T-helper 2 cell (primary cell): ENCODE measurements around the gene IZUMO2.
"Not testable (repeated sequence)": the region's sequence is repeated elsewhere in the genome, so short reads cannot be mapped to it uniquely, and the experiment has no call there.

ENCODE experiments used
- DNase-seq, 5 experiments: peaks; one replicate each; pipeline versions ENCODE4 v3.0.0 to v3.0.0-alpha.2; 2012 to 2022

Gene IZUMO2

DNA sequence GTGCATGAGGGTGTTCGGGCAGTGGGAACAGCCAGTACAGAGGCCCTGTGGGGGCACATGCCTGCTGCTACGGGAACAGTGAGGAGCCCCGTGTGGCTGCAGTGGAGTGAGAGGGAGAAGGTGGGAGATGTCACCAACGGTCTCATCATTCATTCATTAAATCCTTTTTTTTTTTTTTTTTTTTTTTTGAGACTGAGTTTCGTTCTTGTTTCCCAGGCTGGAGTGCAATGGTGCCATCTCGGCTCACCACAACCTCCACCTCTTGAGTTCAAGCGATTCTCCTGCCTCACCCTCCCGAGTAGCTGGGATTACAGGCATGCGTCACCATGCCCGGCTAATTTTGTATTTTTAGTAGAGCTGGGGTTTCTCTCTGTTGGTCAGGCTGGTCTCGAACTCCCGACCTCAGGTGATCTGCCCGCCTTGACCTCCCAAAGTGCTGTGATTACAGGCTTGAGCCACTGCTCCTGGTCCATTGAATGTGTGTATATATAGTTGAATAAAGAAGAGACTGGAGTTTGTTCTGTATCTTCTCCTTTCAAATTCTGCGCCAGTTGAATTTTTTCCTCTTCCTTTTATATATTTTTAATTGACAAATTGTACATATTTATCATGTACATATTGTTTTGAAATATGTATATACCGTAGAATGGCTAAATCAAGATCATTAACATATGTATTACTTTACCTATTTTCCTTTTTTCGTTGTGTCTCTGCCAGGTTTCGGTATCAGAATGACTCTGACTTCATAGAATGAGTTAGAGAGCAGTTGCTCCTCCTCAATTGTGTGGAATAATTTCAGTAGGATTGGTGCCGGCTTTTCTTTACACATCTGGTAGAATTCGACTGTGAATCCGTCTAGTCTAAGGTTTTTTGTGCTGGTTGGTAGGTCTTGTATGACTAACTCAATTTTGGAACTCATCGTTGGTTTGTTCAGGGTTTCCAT is 28.0 kb downstream of the IZUMO2 start:
- DNase-seq = not testable (repeated sequence)

DNA sequence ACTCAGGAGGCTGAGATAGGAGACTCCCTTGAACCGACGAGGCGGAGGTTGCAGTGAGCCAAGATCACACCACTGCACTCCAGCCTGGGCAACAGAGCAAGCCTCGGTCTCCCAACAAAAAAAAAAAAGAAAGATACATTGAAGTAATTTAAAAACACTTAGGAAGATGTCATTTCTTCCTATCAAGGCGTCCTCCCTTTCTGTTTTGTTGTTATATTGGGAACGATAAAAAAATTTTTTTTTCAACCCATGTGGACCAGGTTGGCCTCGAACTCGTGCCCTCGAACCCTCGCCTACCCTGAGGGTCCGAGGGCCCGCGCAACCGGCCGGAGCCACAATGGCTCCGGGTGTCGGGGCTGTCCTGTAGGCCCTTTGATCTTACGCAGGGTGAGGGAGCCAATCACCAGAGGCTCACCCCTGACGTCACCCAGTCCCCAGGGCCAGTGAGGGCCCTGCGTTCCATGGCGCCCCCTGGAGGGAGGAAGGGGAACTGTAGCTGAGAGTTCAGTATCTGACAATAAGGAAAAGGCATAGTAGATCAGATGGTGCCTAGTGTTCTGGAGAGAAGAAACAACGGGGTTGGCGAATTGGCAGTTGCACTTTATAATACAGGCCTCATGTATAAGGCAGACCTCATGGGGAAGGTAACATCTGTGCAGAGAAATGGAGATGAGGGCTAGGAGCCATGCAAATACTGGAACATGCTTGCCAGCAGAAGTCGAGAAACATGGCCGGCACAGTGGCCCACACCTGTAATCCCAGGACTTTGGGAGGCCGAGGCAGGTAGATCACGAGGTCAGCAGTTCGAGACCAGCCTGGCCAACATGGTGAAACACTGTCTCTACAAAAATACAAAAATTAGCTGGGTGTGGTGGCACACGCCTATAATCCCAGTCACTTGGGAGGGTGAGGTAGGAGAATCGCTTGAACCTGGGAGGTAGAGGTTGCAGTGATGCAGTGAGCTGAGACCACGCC is 29.3 kb downstream of the IZUMO2 start:
- not testable (repeated sequence) for DNase-seq

DNA sequence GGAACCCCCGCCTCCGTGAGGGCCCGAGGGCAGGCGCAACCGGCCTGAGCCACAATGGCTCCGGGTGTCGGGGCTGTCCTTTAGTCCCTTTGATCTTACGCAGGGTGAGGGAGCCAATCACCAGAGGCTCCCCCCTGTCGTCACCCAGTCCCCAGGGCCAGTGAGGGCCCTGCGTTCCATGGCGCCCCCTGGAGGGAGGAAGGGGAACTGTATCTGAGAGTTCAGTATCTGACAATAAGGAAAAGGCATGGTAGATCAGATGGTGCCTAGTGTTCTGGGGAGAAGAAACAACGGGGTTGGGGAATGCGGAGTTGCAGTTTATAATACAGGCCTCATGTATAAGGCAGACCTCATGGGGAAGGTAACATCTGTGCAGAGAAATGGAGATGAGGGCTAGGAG is 59.1 kb downstream of the IZUMO2 start:
- not testable (repeated sequence) for DNase-seq

DNA sequence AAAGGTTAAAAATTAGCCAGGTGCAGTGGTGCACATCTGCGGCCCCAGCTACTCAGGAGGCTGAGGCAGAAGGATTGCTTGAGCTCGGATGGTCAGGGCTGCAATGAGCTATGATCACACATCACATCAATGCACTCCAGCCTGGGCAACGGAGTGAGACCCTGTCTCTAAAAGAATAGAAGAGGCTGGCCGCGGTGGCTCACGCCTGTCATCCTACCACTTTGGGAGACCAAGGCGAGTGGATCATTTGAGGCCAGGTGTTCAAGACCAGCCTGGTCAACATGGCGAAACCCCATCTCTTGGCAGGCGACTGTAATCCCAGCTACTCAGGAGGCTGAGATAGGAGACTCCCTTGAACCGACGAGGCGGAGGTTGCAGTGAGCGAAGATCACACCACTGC is 59.7 kb downstream of the IZUMO2 start:
- peak in 1 of 5 experiments; percentile 1 for DNase-seq
